HepG2 (cell line): Measurements from ENCODE around the gene COX7A2L. TPM values are rescaled to one million over a fixed set of nuclear protein-coding genes. Genes with fewer than 3 reads are reported as not detected.

Source experiments
- ATF5 ChIP-seq: sonication (generic); formaldehyde crosslinking; IDR thresholded peaks from 2 replicates; pipeline ENCODE4 v1.4.0; 2020; ENCODE audit warnings: mild to moderate bottlenecking, low read depth, missing genetic modification reagents
- BCLAF1 ChIP-seq: fragments of 450-650 bp; IDR thresholded peaks from 2 replicates; pipeline ENCODE4 v1.6.1; 2017; ENCODE audit warnings: mild to moderate bottlenecking
- BRD4 ChIP-seq: sonication (generic); formaldehyde crosslinking; IDR thresholded peaks from 2 replicates; pipeline ENCODE4 v1.4.0; 2020; ENCODE audit warnings: missing genetic modification reagents
- BRF2 ChIP-seq: sonication (generic); formaldehyde crosslinking; IDR thresholded peaks from 2 replicates; pipeline ENCODE4 v1.8.1; 2022; ENCODE audit warnings: mild to moderate bottlenecking, missing genetic modification reagents
- HES4 ChIP-seq: sonication (generic); formaldehyde crosslinking; IDR thresholded peaks from 2 replicates; pipeline ENCODE4 v1.9.0; 2021; ENCODE audit warnings: mild to moderate bottlenecking, missing genetic modification reagents, borderline replicate concordance
- MAF1 ChIP-seq: sonication (generic); formaldehyde crosslinking; IDR thresholded peaks from 2 replicates; pipeline ENCODE4 v1.5.0; 2020; ENCODE audit warnings: missing genetic modification reagents, borderline replicate concordance
- NFKB2 ChIP-seq: sonication (generic); formaldehyde crosslinking; IDR thresholded peaks from 2 replicates; pipeline ENCODE4 v1.4.0; 2020; ENCODE audit warnings: missing genetic modification reagents, borderline replicate concordance
- NKX3-1 ChIP-seq: sonication (generic); formaldehyde crosslinking; IDR thresholded peaks from 2 replicates; pipeline ENCODE4 v1.5.0; 2020; ENCODE audit warnings: missing genetic modification reagents
- NR0B2 ChIP-seq: sonication (generic); formaldehyde crosslinking; IDR thresholded peaks from 2 replicates; pipeline ENCODE4 v1.4.0; 2020; ENCODE audit warnings: mild to moderate bottlenecking, missing genetic modification reagents
- NRL ChIP-seq: sonication (generic); formaldehyde crosslinking; IDR thresholded peaks from 2 replicates; pipeline ENCODE4 v1.5.0; 2020; ENCODE audit warnings: missing genetic modification reagents, mild to moderate bottlenecking, moderate library complexity, borderline replicate concordance
- SCMH1 ChIP-seq: sonication (generic); formaldehyde crosslinking; IDR thresholded peaks from 2 replicates; pipeline ENCODE4 v1.9.0; 2021; ENCODE audit warnings: missing genetic modification reagents, mild to moderate bottlenecking, borderline replicate concordance
- STAT6 ChIP-seq: sonication (generic); formaldehyde crosslinking; IDR thresholded peaks from 2 replicates; pipeline ENCODE4 v1.4.0; 2020; ENCODE audit warnings: missing genetic modification reagents, mild to moderate bottlenecking, borderline replicate concordance
- SUZ12 ChIP-seq: fragments of 150-350 bp; IDR thresholded peaks from 2 replicates; pipeline ENCODE4 v1.6.1; 2014; ENCODE audit warnings: low read depth, low read length
- TEAD2 ChIP-seq: sonication (generic); formaldehyde crosslinking; IDR thresholded peaks from 2 replicates; pipeline ENCODE4 v1.9.0; 2021; ENCODE audit warnings: missing genetic modification reagents
- THAP8 ChIP-seq: sonication (generic); formaldehyde crosslinking; IDR thresholded peaks from 2 replicates; pipeline ENCODE4 v1.5.1; 2020; ENCODE audit warnings: missing genetic modification reagents, mild to moderate bottlenecking, borderline replicate concordance
- WIZ ChIP-seq: sonication (generic); formaldehyde crosslinking; IDR thresholded peaks from 2 replicates; pipeline ENCODE4 v1.5.1; 2020; ENCODE audit warnings: mild to moderate bottlenecking, missing genetic modification reagents
- ZBTB7A ChIP-seq: sonication (generic); formaldehyde crosslinking; IDR thresholded peaks from 2 replicates; pipeline ENCODE4 v1.8.0; 2022; ENCODE audit warnings: mild to moderate bottlenecking, missing genetic modification reagents
- ZFP36L1 ChIP-seq: sonication (generic); formaldehyde crosslinking; IDR thresholded peaks from 2 replicates; pipeline ENCODE4 v1.8.0; 2022; ENCODE audit warnings: mild to moderate bottlenecking, missing genetic modification reagents, moderate library complexity
- ZMAT3 ChIP-seq: sonication (generic); formaldehyde crosslinking; conservative IDR thresholded peaks from 2 replicates; pipeline ENCODE4 v1.7.0; 2021; ENCODE audit warnings: missing genetic modification reagents
- ZNF343 ChIP-seq: sonication (generic); formaldehyde crosslinking; IDR thresholded peaks from 2 replicates; pipeline ENCODE4 v1.4.0; 2020; ENCODE audit warnings: mild to moderate bottlenecking, missing genetic modification reagents
- ZNF569 ChIP-seq: sonication (generic); formaldehyde crosslinking; IDR thresholded peaks from 2 replicates; pipeline ENCODE4 v1.5.0; 2020; ENCODE audit warnings: mild to moderate bottlenecking, missing genetic modification reagents, moderate library complexity, borderline replicate concordance
- ZSCAN9 ChIP-seq: IDR thresholded peaks from 2 replicates; pipeline ENCODE4 v1.6.1; 2016; ENCODE audit warnings: borderline replicate concordance
- polyA plus RNA-seq, 8 experiments: library from polyadenylated mRNA; depleted of rRNA in 3 of 8; stranded (reverse) in 7 of 8; unstranded in 1 of 8; fragments of >200 nt; fragmentation: Illumina TruSeq in 4 of 8; extraction: Trizol in 4 of 8; gene quantifications; 2 replicates each; pipeline versions ENCODE4 v1.2.1 to v1.2.3, GENCODE V29; 2011 to 2016; ENCODE audit warnings: low read depth in 4 of 8, missing spikeins in 1 of 8, mixed read lengths in 1 of 8; ENCODE audit not compliant: insufficient read depth in 1 of 8
- total RNA-seq, 5 experiments: library from RNA; depleted of rRNA; stranded (reverse); fragments of >200 nt; fragmentation: Illumina TruSeq; extraction: Trizol; gene quantifications; 2 replicates each; pipeline ENCODE4 v1.2.3, GENCODE V29; 2016; ENCODE audit warnings: low read depth in 1 of 5

The COX7A2L gene
- total and polyA plus RNA-seq, 2 of the 13 experiments (the other 11 are each of a cell fraction or from before 2014, with no cell fraction given) = 155 to 201 TPM

GRCh38 chr2:42338567-42339190 is 22.3 kb downstream of the COX7A2L start (continued):
- TF ChIP-seq NKX3-1 (CRISPR knock-in tag) = no peak
- TF ChIP-seq ZMAT3 (CRISPR knock-in tag) = no peak
- 0 out of 2 replicates have a peak, but pooled peaks have one; percentile 20 for TF ChIP-seq HES4
- TF ChIP-seq ATF5 = no peak
- no peak for TF ChIP-seq ZNF343 (CRISPR knock-in tag)
- no peak for TF ChIP-seq MAF1
- no peak for TF ChIP-seq ZNF569 (CRISPR knock-in tag)
- no peak for TF ChIP-seq SUZ12
- no peak for TF ChIP-seq BRD4 (CRISPR knock-in tag)
- TF ChIP-seq BRF2 (CRISPR knock-in tag) = no peak
- TF ChIP-seq TEAD2 (CRISPR knock-in tag) = no peak
- no peak for TF ChIP-seq ZBTB7A (CRISPR knock-in tag)
- TF ChIP-seq BCLAF1 = no peak
- no peak for TF ChIP-seq SCMH1 (CRISPR knock-in tag)
- no peak for TF ChIP-seq ZSCAN9 (CRISPR knock-in tag)
- TF ChIP-seq NR0B2 (CRISPR knock-in tag) = no peak
- no peak for TF ChIP-seq THAP8 (CRISPR knock-in tag)
- no peak for TF ChIP-seq STAT6 (CRISPR knock-in tag)
- no peak for TF ChIP-seq NRL (CRISPR knock-in tag)
- no peak for TF ChIP-seq ZFP36L1 (CRISPR knock-in tag)
- TF ChIP-seq WIZ (CRISPR knock-in tag) = no peak
- no peak for TF ChIP-seq NFKB2 (CRISPR knock-in tag)
